ENCODE results near the gene NPFF.
A peak's percentile ranks its signal among the peaks of the same experiment; 100 is the strongest.

The NPFF gene

DNA sequence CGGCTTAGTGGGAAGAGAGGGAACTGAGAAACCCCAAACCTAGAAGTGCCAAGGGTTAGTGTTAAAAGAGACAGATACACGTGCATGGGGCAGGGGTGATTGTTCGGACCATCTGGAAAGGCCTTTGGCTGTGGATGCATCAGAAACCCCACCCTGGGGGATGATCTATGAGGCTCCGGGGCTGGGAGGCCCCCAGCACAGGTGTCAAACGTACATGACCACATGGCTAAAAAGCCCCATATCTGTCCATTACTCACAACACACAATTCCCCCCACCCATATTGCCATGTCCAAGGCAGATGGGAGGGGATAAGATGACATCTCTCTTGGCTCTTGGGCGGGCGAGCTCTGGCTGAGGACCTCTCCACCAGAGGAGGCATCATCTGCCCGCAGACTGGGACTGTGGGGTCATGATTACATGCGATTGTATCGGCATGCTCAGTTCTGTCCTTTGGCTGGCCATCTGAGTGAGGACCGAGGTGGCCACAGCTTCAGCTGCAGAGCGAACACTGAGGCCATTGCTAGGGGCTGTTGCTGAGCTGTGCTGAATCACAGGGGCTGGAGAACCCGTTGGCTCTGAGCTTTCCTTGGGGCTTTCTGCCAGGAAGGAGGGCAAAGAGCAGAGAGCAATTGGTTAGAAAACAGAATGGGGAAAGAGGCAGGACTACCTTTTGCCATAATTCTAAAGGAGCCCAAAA lies 9.6 kb upstream of the NPFF start:
- intact Hi-C loops (cut with DNase I): no loop called here
- peak in 11 of 42 donors; percentile 21 to 65 (median 35) for DNase-seq

DNA sequence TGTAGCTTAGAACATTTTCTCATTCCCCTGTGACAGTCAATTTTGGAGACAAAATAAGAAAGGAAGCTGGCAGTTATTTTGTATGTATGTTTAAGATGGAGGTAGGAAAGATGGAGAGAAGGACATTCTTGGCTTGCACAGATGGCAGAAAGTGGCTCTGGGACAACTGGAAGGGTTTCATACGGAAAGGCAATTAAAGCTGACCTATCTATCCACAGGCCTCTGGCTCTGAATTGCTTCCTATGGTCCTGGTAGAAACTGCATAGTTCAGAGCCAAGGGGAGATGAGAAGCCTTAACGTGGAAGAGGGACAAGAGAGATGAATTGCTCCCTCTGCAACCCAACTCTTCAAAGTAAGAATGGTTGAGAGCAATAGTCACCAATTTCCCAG lies 8.0 kb upstream of the NPFF start:
- no peak for DNase-seq
- intact Hi-C loops (cut with DNase I): no loop called here

DNA sequence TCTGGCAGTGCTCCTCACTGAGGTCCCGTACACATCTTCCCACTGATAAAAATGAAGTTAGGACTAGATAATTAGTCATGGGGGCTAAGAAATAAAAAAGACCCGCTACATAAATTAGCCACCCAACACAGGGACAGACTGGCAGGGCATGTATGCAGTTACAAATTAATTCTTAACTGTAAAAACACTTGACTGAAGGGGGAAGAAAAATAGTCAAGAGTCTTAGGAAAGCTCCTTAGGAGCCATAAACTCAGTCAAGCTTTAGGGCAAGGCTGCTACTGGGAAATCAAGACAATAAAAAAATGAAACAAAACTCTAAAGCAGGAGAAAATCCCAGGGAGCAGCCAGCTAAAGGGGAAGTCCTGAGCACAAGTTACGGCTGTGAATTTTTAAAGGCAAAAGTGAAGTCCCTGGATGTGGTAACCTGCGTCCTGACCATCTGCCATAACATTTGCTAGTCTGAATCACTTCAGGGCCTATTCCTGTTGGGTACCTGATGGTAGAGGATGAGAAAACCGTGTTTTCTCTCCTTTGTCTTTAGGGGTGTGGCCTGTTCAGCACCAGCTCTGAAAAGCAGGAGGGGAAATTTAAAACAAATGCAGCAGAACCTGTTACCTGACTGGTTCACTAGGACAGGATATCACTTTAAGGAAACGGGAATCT lies 7.5 kb upstream of the NPFF start:
- intact Hi-C loops (cut with DNase I): no loop called here
- DNase-seq: no peak

DNA sequence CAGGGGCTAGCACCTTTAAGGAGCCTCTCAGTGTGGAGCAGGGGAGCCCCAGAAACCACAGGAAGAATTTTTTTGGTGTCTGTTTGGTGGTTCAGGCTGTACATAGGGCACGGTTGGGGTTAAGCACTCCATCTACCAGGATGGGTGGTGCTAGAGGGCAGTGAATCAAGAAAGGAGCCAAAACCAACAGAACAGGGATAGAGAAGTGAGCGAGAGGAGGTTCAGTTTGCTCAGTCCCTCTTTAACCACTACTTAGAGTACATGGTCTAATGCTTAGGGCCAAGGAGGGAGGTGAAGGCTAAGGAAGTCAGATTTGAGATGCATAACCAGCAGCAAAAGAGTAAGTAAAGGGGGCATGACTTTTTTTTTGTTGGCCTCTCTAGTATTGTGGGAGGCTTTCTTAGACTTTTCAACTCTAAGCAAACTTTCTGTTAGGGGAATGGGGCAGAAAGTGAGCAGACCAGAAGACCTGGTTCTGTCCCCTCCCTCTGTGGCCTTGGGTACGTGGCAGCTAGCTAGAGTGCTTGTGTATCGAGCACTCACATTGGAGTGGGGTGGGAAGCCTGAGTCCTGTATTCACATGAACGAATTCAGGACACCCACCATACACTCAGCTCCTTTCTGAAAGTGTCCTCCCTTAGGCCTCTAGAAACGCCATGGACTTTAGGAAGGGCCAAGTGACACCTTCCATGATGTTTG lies 6.6 kb upstream of the NPFF start:
- intact Hi-C loops (cut with DNase I): no loop called here
- DNase-seq: no peak

DNA sequence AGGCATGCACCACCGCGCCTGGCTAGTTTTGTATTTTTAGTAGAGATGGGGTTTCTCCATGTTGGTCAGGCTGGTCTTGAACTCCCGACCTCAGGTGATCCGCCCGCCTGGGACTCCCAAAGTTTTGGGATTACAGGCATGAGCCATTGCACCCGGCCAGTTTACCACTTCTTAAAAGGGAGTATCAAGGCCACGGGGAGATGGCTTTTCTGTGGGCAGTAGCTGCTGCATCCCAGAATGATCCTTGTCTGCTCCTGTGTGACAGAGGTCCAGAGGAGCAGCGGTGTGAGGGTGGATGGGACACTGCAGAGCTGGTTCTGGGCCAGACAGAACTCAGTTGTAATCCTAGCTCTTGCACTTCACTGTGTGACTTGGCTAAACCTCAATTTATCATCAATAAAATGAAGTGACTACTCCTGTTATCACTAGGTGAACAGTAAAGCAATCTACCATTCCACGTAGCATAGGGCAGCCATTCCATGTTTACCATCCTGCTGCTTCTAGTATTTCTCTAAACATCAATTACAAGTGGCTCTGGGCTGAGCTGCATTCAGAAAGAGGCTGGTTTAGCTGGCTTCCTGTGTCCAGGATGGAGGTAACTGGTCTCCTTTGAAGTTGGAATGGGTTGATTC lies 3.0 kb upstream of the NPFF start:
- intact Hi-C loops (cut with DNase I): no loop called here
- DNase-seq: no peak

DNA sequence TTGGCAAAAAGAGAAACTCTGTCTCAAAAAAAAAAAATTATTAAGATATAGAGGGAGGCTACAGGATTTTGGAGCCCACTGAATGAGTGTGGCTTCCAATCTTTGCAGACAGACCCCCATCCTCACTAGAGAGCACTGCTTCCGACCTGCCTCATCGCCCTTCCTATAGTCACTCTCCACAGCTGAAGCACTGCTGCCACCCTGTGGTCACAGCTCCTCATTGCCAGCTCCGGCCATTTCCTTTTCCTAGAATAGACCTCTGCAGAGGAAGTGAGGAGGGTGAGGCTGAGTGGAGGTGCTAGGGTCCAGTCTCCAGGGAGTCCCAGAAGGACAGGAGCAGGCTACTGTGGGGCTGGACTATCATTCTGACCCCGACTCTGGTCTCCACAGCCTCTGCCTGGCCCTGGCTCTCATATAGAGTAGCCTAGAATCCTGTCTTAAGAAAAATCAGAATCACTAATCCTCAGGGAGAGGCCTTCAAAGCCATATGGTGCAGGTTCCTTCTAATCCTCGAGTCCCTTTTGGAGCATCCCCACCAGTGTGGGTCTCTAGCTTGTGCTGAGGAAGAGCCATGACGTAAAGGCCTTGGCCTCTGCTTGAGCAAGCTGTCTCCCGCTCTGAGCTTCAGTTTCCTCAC lies 1.4 kb upstream of the NPFF start:
- intact Hi-C loops (cut with DNase I): loop anchor here (10.0 kb wide), 1 partner anchor 154 kb away; no protein-coding TSS in a partner anchor

DNA sequence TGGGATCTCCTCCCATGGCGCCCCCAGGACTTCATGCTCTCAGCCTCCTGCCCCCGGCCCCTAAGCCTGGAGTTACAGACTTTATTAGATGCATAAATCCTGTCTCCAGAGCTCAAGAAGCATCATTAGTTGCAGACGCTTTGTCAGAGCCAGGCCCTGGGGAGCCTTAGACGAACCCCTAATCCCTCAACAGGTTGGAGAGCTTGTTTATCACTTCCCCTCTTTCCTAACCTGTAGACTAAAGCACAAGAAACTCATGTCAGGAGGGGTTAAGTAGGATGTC lies 260 bp upstream of the NPFF start:
- intact Hi-C loops (cut with DNase I): loop anchor here (10.0 kb wide), 1 partner anchor 153 kb away; no protein-coding TSS in a partner anchor

More for the DNA sequence above, 1.4 kb upstream of the NPFF start:
- DNase-seq: peak; percentile 74 to 95 (median 88)

DNA sequence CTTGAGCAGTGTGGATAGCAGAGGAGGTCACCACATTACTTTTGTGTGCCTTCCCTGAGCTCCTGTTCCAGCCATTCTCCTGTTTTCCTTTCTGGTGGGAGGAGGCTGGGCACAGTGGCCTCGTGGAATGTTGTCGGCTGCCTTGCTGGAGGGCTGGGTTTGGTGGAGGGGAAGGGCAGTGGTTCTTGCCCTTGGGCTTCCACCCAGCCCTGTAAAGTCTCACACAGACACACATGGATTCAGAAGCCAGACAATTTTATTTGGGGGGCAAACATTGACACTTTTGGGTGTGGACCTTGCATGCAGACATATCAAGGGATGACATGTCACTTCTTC lies 866 bp downstream of the NPFF start:
- intact Hi-C loops (cut with DNase I): loop anchor here (10.0 kb wide), 1 partner anchor 152 kb away; no protein-coding TSS in a partner anchor
- DNase-seq: no peak

More for the DNA sequence above, 260 bp upstream of the NPFF start:
- no peak for DNase-seq

DNA sequence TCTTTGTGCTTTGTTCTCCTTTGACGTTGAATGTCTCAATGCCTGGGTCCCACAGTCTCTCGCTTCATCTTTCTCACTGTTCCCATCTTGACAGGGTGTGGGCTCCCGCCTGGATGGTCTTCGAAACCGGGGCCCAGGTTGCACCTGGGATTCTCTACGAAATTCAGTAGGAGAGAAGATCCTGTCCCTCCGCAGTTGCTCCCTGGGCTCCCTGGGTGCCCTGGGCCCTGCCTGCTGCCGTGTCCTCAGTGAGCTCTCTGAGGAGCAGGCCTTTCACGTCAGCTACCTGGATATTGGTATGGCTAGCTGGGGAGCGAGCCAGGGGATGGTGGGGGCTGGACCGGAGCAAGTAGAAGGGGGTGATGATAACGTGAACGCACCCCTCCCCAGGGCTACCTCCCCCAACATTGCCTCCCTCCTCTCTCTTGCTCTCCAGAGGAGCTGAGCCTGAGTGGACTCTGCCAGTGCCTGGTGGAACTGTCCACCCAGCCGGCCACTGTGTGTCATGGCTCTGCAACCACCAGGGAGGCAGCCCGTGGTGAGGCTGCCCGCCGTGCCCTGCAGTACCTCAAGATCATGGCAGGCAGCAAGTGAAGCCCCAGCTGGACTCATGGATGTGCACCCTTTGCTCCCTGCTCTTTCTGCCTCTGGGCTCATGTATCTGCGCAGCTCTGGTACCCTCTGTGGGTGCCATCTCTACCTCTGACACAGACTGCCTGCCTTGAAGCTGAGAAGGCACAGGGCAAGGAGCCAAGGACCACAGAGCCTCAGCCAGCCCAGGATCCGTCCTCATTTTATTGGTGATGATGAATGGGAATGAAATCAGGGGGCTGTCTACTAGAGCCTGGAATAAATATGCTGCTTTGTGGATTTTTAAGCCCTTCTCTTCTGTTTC lies 1.5 kb downstream of the NPFF start:
- DNase-seq: no peak
- intact Hi-C loops (cut with DNase I): loop anchor here (10.0 kb wide), 1 partner anchor 151 kb away; no protein-coding TSS in a partner anchor

DNA sequence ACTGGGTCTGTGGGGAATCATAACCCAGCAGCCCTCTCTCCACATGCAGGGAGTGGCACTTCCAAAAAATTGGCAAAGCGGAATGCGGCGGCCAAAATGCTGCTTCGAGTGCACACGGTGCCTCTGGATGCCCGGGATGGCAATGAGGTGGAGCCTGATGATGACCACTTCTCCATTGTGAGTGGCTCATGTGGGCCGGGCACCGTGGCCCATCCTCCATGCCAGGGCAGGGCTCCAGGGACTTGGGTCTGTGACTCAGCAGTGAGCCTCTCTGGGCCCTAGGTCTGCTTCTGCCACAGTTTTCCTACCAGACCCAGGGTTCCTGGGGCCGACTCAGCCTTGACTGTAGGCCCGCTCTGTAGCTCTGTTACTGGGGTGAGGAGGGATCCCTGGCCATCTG lies 2.2 kb downstream of the NPFF start:
- peak in 16 of 42 donors; percentile 24 to 84 (median 59) for DNase-seq
- intact Hi-C loops (cut with DNase I): loop anchor here (10.0 kb wide), 1 partner anchor 150 kb away; no protein-coding TSS in a partner anchor

DNA sequence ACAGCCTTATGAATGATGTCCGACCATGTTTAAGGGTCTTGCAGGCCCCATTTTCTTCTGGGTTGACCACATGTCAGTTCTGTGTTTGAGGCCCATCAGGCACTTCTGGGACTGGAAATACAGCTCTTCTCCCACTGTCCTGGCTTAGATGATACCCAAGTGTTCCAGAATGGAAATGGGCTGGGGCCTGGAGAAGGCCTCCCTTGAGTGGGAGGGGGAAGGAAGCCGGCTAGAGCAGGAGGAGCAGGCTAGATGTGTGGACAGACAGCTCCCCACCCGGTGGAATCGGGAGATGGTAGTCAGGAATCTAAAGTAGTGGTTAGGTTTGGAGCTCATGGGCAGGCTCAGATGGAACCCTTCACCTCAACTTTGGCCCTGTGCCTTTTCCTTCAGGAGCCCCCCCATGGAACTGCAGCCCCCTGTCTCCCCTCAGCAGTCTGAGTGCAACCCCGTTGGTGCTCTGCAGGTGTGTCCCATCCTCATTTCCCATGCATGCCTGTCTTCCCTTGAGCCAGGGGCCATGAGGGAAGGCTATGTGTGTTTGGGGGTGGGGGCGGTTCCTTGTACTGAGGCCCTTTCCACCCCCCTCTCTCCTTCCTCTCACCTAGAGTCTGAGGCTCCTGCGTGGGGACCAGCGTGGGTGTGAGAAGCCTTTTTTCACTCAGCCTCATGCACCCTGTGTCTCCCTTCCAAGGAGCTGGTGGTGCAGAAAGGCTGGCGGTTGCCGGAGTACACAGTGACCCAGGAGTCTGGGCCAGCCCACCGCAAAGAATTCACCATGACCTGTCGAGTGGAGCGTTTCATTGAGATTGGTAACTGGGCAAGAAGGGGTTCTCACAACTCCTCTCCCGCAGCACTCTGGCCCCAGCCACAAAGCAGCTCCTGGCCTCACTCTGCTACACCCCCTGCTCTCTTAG lies 3.0 kb downstream of the NPFF start:
- DNase-seq: peak in 25 of 42 donors; percentile 29 to 85 (median 55)
- intact Hi-C loops (cut with DNase I): loop anchor here (10.0 kb wide), 1 partner anchor 149 kb away; no protein-coding TSS in a partner anchor

DNA sequence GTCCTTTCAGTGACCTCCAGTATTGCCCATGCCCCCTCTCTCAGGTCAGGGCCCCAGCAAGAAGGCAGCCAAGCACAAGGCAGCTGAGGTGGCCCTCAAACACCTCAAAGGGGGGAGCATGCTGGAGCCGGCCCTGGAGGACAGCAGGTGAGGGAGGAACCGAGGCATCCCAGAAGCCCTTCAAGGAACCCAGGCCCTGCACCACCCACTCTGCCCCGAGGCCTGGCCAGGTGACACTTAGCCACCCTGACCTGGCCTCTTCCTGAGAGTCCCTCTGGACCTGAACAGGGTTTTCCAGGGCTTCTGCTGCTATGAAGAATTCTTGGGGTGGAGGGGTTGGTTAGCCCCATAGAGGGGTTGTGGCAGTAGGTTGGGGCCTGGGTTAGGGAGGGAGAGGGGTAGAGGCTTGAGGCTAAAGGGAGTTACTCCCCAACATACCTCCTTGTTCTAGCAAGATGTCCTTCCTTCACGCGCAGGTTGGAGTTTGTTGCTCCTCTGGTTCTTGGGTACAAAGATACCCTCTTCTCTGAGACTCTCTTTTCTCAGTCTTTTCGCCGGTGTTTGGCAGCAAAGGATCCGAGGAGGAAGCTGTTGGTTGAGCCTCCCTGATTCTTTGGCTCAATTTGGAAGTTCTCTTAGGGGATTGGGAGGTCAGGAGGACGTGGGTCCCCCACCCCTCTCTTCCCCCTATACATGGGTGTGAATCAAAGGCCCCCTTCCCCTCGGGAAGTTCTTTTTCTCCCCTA lies 4.1 kb downstream of the NPFF start:
- intact Hi-C loops (cut with DNase I): loop anchor here (10.0 kb wide), 1 partner anchor 148 kb away; no protein-coding TSS in a partner anchor
- DNase-seq: no peak

DNA sequence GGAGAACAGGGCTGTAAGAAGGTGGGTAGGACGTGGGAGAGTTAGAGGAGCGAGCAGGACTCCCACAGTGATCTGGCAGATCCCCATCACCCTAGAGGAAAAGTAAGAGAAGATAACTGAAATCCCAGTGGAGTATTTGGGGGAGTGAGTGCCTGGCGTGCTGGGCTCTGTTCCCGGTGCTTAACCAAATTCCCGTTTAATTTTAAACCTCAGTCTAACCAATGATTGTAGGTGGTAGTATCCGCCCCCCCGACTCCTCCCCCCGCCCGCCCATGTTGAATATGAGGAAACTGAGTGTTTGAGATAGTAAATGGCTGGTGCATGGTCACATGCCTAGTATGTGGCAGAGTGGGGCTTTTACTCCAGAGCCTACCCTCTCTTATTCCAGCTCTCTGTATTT lies 5.0 kb downstream of the NPFF start:
- peak in 1 of 42 donors; percentile 26 for DNase-seq

DNA sequence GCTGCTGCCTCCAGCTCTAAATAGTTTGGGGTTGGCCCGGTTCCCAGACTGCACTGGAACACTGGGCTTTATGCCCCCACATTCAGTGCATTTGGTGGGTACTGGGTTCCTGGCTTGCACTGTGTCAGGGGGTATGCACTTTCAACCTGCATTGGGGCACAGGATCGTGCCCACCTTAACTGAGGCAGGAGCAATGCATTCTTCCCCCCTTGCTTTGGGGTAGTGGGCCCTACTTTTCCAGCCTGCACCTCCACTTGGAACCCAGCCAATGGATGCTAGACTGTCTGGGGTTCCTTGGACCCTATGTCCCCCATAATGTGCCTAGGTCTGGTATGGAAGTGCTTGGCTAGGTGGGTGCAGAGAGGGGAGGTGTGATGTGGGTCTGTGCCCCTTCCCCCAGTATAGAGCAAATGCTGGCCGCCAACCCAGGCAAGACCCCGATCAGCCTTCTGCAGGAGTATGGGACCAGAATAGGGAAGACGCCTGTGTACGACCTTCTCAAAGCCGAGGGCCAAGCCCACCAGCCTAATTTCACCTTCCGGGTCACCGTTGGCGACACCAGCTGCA lies 5.6 kb downstream of the NPFF start:
- DNase-seq: peak in 1 of 42 donors; percentile 79
- intact Hi-C loops (cut with DNase I): loop anchor here (10.0 kb wide), 1 partner anchor 147 kb away; no protein-coding TSS in a partner anchor

More for the DNA sequence above, 5.0 kb downstream of the NPFF start:
- intact Hi-C loops (cut with DNase I): loop anchor here (10.0 kb wide), 1 partner anchor 148 kb away; no protein-coding TSS in a partner anchor

DNA sequence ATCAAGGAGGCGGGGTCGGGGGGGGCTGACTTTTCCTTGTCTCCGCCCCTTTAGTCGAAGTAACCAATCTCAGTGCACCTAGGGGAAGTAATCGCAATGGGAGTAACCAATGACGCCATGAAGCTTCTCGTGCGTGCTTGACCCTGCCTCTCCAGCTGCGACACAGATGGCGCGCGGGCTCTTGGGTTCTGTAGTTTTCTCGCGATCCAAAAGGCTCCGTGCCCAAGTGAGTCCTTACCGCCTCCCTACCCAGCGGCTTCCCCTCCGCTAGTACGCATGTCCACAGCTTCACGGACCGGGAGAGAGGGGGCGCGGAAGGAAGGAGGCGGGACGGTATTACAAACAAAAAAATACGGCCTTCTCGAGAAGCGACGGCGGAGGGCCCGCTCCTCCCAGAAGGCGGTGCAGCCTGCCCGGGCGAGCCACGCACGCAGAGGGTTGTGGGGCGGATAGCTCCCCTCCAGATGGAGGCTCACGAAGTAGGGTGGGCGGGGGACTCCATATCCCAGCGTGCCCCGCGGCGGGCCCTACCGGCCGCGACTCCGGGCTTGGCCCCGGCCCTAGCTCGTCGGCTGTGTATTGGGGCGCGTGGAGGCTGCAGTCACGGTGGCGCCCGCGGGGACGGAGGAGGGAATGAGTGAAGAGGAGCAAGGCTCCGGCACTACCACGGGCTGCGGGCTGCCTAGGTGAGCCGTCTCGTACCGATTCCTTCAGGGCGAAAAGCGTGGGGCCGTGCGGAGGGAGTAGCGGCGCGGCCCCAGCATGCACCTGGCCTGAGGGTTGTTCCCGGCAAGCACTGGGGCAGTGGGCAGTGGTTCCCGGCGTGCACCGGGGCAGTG lies 6.3 kb downstream of the NPFF start, which contains the start of gene TARBP2:
TSS of gene TARBP2 (plus strand) at position 508 of the 839 bp plus-strand sequence. CDS start at position 634, 126 bp downstream.
- intact Hi-C loops (cut with DNase I): loop anchor here (10.0 kb wide), 1 partner anchor 146 kb away; no protein-coding TSS in a partner anchor
- DNase-seq: peak; percentile 95 to 100 (median 99)

All from head of caudate nucleus (tissue), 42 donors.